H1 (cell line): Measurements from ENCODE around the gene COL6A1. TPM values are rescaled to one million over a fixed set of nuclear protein-coding genes. Genes with fewer than 3 reads are reported as not detected.

Source experiments
- CTCF ChIA-PET: fragments of 300-600 bp; sonication (Branson Sonifier 250); formaldehyde crosslinking; loops from one replicate; lab custom pipeline; 2021; ENCODE audit not compliant: partially characterized antibody; lab: Charles Lee
- POLR2A ChIA-PET: fragments of 300-600 bp; sonication (Branson Sonifier 250); formaldehyde crosslinking; loops from one replicate; lab custom pipeline; 2021; ENCODE audit warnings: inconsistent platforms; ENCODE audit not compliant: partially characterized antibody; lab: Charles Lee
- DNase-seq, 2 experiments: peaks; one replicate each; pipeline versions ENCODE4 v3.0.0 to v3.0.0-alpha.2; 2010 to 2022; ENCODE audit warnings: low spot score in 2 of 2, low read depth in 1 of 2, mixed read lengths in 1 of 2
- FAIRE-seq: peaks from 2 replicates; lab custom pipeline; 2011; peaks lifted over from hg19 to GRCh38; lab: Jason Lieb, UNC
- H2AFZ ChIP-seq: 2 replicates; pipeline ENCODE4 v1.8.1; 2012; ENCODE audit warnings: low read length, inconsistent platforms
- H2AK5ac ChIP-seq: 2 replicates; pipeline ENCODE4 v1.6.1; 2013; ENCODE audit warnings: low read depth, low read length
- H2BK120ac ChIP-seq: replicated peaks from 2 replicates; pipeline ENCODE3; 2013; ENCODE audit warnings: low read depth, low read length, inconsistent platforms
- H2BK12ac ChIP-seq: 2 replicates; pipeline ENCODE4 v1.6.1; 2013; ENCODE audit warnings: low read depth, low read length
- H2BK15ac ChIP-seq: 2 replicates; pipeline ENCODE4 v1.6.1; 2013; ENCODE audit warnings: low read length
- H2BK20ac ChIP-seq: 2 replicates; pipeline ENCODE4 v1.6.1; 2013; ENCODE audit warnings: low read length
- H2BK5ac ChIP-seq: 2 replicates; pipeline ENCODE4 v1.6.1; 2013; ENCODE audit warnings: low read depth, low read length
- H3K14ac ChIP-seq: 2 replicates; pipeline ENCODE4 v1.6.1; 2013; ENCODE audit warnings: inconsistent platforms; ENCODE audit not compliant: insufficient read length
- H3K18ac ChIP-seq: 2 replicates; pipeline ENCODE4 v1.6.1; 2013; ENCODE audit warnings: low read length; ENCODE audit errors: extremely low read depth
- H3K23ac ChIP-seq: 2 replicates; pipeline ENCODE4 v1.6.1; 2013; ENCODE audit warnings: inconsistent platforms; ENCODE audit not compliant: insufficient read length
- H3K23me2 ChIP-seq: 2 replicates; pipeline ENCODE4 v1.6.1; 2013; ENCODE audit warnings: low read depth, low read length
- H3K27ac ChIP-seq: 2 replicates; pipeline ENCODE4 v1.6.1; 2011; ENCODE audit warnings: low read depth, low read length, inconsistent platforms
- H3K27me3 ChIP-seq, 4 experiments: replicated peaks in 1 of 4; 1 replicate in 1 of 4; 2 replicates in 3 of 4; pipeline versions ENCODE4 v1.6.1 to v1.8.1; 2011 to 2013; ENCODE audit warnings: low read length in 3 of 4, mild to moderate bottlenecking in 3 of 4, inconsistent platforms in 2 of 4, mixed read lengths in 2 of 4, moderate library complexity in 1 of 4; ENCODE audit not compliant: control insufficient read depth in 3 of 4, insufficient read depth in 3 of 4; ENCODE audit errors: extremely low read depth in 1 of 4
- H3K36me3 ChIP-seq, 4 experiments: 2 replicates each; pipeline versions ENCODE4 v1.6.1 to v1.8.1; 2011 to 2013; ENCODE audit warnings: mild to moderate bottlenecking in 4 of 4, low read length in 3 of 4, moderate library complexity in 2 of 4, control low read depth in 1 of 4, inconsistent platforms in 1 of 4; ENCODE audit not compliant: insufficient read depth in 4 of 4, control insufficient read depth in 2 of 4
- H3K4ac ChIP-seq: replicated peaks from 2 replicates; pipeline ENCODE3; 2013; ENCODE audit warnings: low read length, low read depth, mixed read lengths, inconsistent platforms; ENCODE audit not compliant: insufficient read length
- H3K4me1 ChIP-seq, 4 experiments: replicated peaks in 1 of 4; 1 replicate in 1 of 4; 2 replicates in 3 of 4; pipeline versions ENCODE4 v1.6.1 to v1.8.1; 2011 to 2013; ENCODE audit warnings: low read length in 3 of 4, inconsistent platforms in 2 of 4, mixed read lengths in 1 of 4; ENCODE audit not compliant: insufficient read depth in 4 of 4, control insufficient read depth in 3 of 4
- H3K4me2 ChIP-seq, 2 experiments: 2 replicates each; pipeline versions ENCODE4 v1.6.1 to v1.8.1; 2011 to 2013; ENCODE audit warnings: low read depth in 2 of 2, low read length in 2 of 2, control low read depth in 1 of 2, inconsistent platforms in 1 of 2, mild to moderate bottlenecking in 1 of 2; ENCODE audit not compliant: insufficient read depth in 1 of 2
- H3K4me3 ChIP-seq, 4 experiments: fragments of 200-600, 300-600 bp in 1 of 4; sonication (generic), shearing (Covaris generic), sonication (Bioruptor Twin) in 1 of 4; 2 replicates each; pipeline versions ENCODE4 v1.5.1 to v1.8.1; 2011 to 2016; ENCODE audit warnings: low read length in 4 of 4, low read depth in 3 of 4, control low read depth in 2 of 4, inconsistent platforms in 2 of 4, mild to moderate bottlenecking in 2 of 4, mixed read lengths in 1 of 4, moderate library complexity in 1 of 4; ENCODE audit not compliant: insufficient read depth in 2 of 4; ENCODE audit errors: extremely low read depth in 1 of 4
- H3K56ac ChIP-seq: replicated peaks from 2 replicates; pipeline ENCODE3; 2013; ENCODE audit warnings: low read depth, mild to moderate bottlenecking, mixed read lengths, low read length, inconsistent platforms; ENCODE audit not compliant: insufficient read length
- H3K79me1 ChIP-seq: 2 replicates; pipeline ENCODE4 v1.6.1; 2013; ENCODE audit warnings: low read depth, low read length, control low read depth
- H3K79me2 ChIP-seq, 2 experiments: 2 replicates each; pipeline versions ENCODE4 v1.6.1 to v1.8.1; 2012 to 2013; ENCODE audit warnings: low read length in 2 of 2, mild to moderate bottlenecking in 2 of 2, inconsistent platforms in 1 of 2; ENCODE audit not compliant: insufficient read depth in 2 of 2, control insufficient read depth in 1 of 2
- H3K9ac ChIP-seq, 4 experiments: replicated peaks in 1 of 4; 1 replicate in 1 of 4; 2 replicates in 3 of 4; pipeline versions ENCODE4 v1.6.1 to v1.8.1; 2011 to 2013; ENCODE audit warnings: low read depth in 3 of 4, low read length in 3 of 4, control low read depth in 2 of 4, mild to moderate bottlenecking in 2 of 4, moderate library complexity in 2 of 4, inconsistent platforms in 1 of 4; ENCODE audit errors: extremely low read depth in 1 of 4
- H3K9me3 ChIP-seq, 2 experiments: 2 replicates each; pipeline versions ENCODE4 v1.6.1 to v1.8.1; 2012 to 2013; ENCODE audit warnings: mild to moderate bottlenecking in 2 of 2, moderate library complexity in 2 of 2, control low read depth in 1 of 2, inconsistent platforms in 1 of 2, low read depth in 1 of 2, low read length in 1 of 2, mixed read lengths in 1 of 2; ENCODE audit not compliant: insufficient read depth in 2 of 2
- H4K20me1 ChIP-seq, 2 experiments: replicated peaks in 1 of 2; 2 replicates each; pipeline versions ENCODE3 to v1.8.1; 2011 to 2013; ENCODE audit warnings: inconsistent platforms in 2 of 2, low read length in 2 of 2, mild to moderate bottlenecking in 1 of 2; ENCODE audit not compliant: insufficient read depth in 2 of 2, control insufficient read depth in 1 of 2
- H4K5ac ChIP-seq: 2 replicates; pipeline ENCODE4 v1.6.1; 2013; ENCODE audit warnings: low read length, low read depth, mixed read lengths, inconsistent platforms; ENCODE audit not compliant: insufficient read length
- H4K8ac ChIP-seq: 2 replicates; pipeline ENCODE4 v1.8.0; 2013; ENCODE audit warnings: mild to moderate bottlenecking, moderate library complexity, low read length, inconsistent platforms; ENCODE audit not compliant: insufficient read depth; ENCODE audit errors: extremely low read depth
- H4K91ac ChIP-seq: replicated peaks from 2 replicates; pipeline ENCODE3; 2013; ENCODE audit warnings: low read length, mixed read lengths, inconsistent platforms; ENCODE audit not compliant: insufficient read length
- CBX8 ChIP-seq: fragments of 300-800, 300-1000 bp; sonication (generic); IDR thresholded peaks from 2 replicates; pipeline ENCODE4 v1.7.1; 2016; ENCODE audit warnings: low read depth, low read length, borderline replicate concordance
- CHD2 ChIP-seq: IDR thresholded peaks from 2 replicates; pipeline ENCODE4 v1.6.1; 2012; ENCODE audit warnings: low read length, improper control_type of control experiment
- EZH2 ChIP-seq: fragments of 200-600 bp; sonication (generic); IDR thresholded peaks from 2 replicates; pipeline ENCODE4 v1.7.1; 2012; ENCODE audit warnings: low read depth, mild to moderate bottlenecking, moderate library complexity, low read length, inconsistent platforms; ENCODE audit not compliant: severe bottlenecking
- POU5F1 ChIP-seq: IDR thresholded peaks from 2 replicates; pipeline ENCODE4 v1.6.1; 2011; ENCODE audit warnings: low read depth, mild to moderate bottlenecking, low read length, moderate library complexity
- SIX5 ChIP-seq: IDR thresholded peaks from 2 replicates; pipeline ENCODE4 v1.6.1; 2011; ENCODE audit warnings: mild to moderate bottlenecking, low read depth, low read length
- SP1 ChIP-seq: IDR thresholded peaks from 2 replicates; pipeline ENCODE4 v1.6.1; 2011; ENCODE audit warnings: low read depth, low read length
- TAF7 ChIP-seq: optimal IDR thresholded peaks from 2 replicates; pipeline ENCODE3; 2011; ENCODE audit warnings: low read depth, mild to moderate bottlenecking, inconsistent platforms, low read length, moderate library complexity, borderline replicate concordance
- WGBS, 2 experiments: shearing (Covaris generic) in 1 of 2; methylation state at CpG; one replicate each; pipeline versions ENCODE4 v1.1.6 to v1.1.7; 2013 to 2015; ENCODE audit warnings: low lambda C conversion rate in 2 of 2, mixed read lengths in 2 of 2, inconsistent platforms in 1 of 2, low coverage in 1 of 2, missing lambda C conversion rate in 1 of 2; ENCODE audit not compliant: insufficient replicate concordance in 2 of 2, insufficient coverage in 1 of 2, insufficient read length in 1 of 2; ENCODE audit errors: extremely low coverage in 1 of 2, missing lambda C conversion rate in 1 of 2; 5-methylcytosine and 5-hydroxymethylcytosine counted together
- polyA plus RNA-seq, 7 experiments: library from polyadenylated mRNA; depleted of rRNA in 3 of 7; stranded (reverse) in 5 of 7; unstranded in 2 of 7; fragments of >200 nt in 5 of 7; fragments of 200-250 nt in 2 of 7; gene quantifications; 1 replicate in 5 of 7; 2 replicates in 1 of 7; 4 replicates in 1 of 7; pipeline versions ENCODE4 v1.2.1 to v1.2.3, GENCODE V29; 2011 to 2013; ENCODE audit warnings: missing spikeins in 2 of 7, mixed read lengths in 2 of 7
- total RNA-seq: library from RNA; stranded (reverse); fragmentation: NEBNext Ultra II Directional; extraction: Animal tissue kit (Norgen Biotek cat#: 25700); gene quantifications from 2 replicates; pipeline ENCODE4 v1.2.1, GENCODE V29; 2021
- TF ChIP-seq, protein P1 (sequence below): IDR thresholded peaks from 2 replicates; pipeline ENCODE4 v1.6.1; 2012; ENCODE audit warnings: inconsistent platforms

Gene COL6A1
- total and polyA plus RNA-seq, 2 of the 8 experiments (the other 6 are each of a cell fraction or from before 2014, with no cell fraction given) = 100 to 115 TPM

DNA sequence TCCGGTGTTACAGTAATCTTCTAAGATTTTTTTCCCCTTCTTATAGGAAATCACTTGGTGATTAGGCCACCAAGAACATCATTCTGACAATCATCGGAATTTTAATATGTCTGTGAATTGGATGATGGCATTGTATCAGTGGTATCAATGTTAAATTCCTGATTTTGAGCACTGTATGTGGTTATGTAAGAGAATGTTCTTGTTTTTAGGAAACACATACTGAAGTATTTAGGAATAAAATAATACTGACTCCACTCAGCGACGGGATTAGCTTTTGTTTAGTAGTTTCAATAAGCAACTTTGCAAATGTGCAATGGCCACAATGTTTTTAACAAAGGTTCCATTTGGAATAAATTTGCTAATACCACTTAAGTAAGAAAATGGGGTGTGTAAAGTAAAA, 30.6 kb downstream of the COL6A1 start:
- TF ChIP-seq, protein P1, sequence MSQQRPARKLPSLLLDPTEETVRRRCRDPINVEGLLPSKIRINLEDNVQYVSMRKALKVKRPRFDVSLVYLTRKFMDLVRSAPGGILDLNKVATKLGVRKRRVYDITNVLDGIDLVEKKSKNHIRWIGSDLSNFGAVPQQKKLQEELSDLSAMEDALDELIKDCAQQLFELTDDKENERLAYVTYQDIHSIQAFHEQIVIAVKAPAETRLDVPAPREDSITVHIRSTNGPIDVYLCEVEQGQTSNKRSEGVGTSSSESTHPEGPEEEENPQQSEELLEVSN = no peak
- no peak for TF ChIP-seq CBX8
- no peak for TF ChIP-seq CHD2
- no peak for TF ChIP-seq EZH2
- no peak for TF ChIP-seq SIX5
- no peak for TF ChIP-seq TAF7
- no peak for TF ChIP-seq POU5F1
- no peak for TF ChIP-seq SP1
- Histone ChIP-seq H3K23me2 (no peaks in the 10 kb centered on the region), H4K8ac (no peak overlapping the region), H2BK20ac (no peak overlapping the region), H3K56ac (no peak overlapping the region), H2AK5ac (no peak overlapping the region), H3K27ac (no peak overlapping the region), H3K23ac (no peak overlapping the region), H2BK120ac (no peak overlapping the region), H4K5ac (no peak overlapping the region), H4K20me1 (no peaks in the 10 kb centered on the region), H3K36me3 (no peaks in the 10 kb centered on the region), H3K9me3 (no peaks in the 10 kb centered on the region), H3K4me3 (no peak overlapping the region), H3K18ac (no peak overlapping the region), H3K4me1 (no peaks in the 10 kb centered on the region), H3K9ac (no peak overlapping the region), H4K91ac (no peak overlapping the region), H2BK12ac (no peak overlapping the region), H2BK15ac (no peak overlapping the region), H3K4me2 (no peak overlapping the region), H3K79me2 (no peaks in the 10 kb centered on the region), H2AFZ (no peak overlapping the region), H3K79me1 (no peaks in the 10 kb centered on the region), H3K4ac (no peak overlapping the region), H3K27me3 (no peaks in the 10 kb centered on the region), H2BK5ac (no peak overlapping the region), H3K14ac (no peak overlapping the region)
- POLR2A ChIA-PET = no interaction called here
- FAIRE-seq (no peak), DNase-seq (no peak)
- CTCF ChIA-PET = no interaction called here
- 91% methylated on average over 4 of the region's 4 CpGs; no CpG with 5 or more reads in 1 of the 2 experiments for WGBS, 2 experiments
